AG09319 (cell line): Measurements from ENCODE around the gene SAPCD2.

Experiments used
- DNase-seq: peaks from one replicate; pipeline ENCODE4 v3.0.0-alpha.2; 2010; ENCODE audit warnings: low read depth; ENCODE audit errors: extremely low read depth
- TF ChIP-seq, protein P1 (sequence below): IDR thresholded peaks from 2 replicates; pipeline ENCODE4 v1.5.1; 2011; ENCODE audit warnings: low read depth, mild to moderate bottlenecking, inconsistent platforms, low read length, moderate library complexity

SAPCD2 gene

DNA sequence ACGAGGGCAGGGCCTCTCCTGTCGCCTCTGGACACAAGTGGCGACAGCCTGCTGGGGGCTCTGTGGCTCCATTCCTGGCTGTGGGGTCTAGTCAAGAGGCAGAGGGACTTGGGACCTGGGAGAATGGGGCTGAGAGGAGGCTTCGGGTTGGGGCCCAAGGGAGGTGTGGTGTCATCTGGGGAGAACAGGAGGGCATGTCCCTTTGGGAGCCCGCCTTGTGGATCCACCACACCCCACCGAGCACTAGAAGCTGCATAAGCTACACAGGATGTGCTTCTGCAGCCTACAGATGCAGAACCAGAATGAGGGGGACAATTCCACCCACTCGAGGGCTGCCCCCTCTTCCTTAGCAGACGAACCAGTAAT, 12.6 kb upstream of the SAPCD2 start:
- no peak for DNase-seq
- TF ChIP-seq, protein P1, sequence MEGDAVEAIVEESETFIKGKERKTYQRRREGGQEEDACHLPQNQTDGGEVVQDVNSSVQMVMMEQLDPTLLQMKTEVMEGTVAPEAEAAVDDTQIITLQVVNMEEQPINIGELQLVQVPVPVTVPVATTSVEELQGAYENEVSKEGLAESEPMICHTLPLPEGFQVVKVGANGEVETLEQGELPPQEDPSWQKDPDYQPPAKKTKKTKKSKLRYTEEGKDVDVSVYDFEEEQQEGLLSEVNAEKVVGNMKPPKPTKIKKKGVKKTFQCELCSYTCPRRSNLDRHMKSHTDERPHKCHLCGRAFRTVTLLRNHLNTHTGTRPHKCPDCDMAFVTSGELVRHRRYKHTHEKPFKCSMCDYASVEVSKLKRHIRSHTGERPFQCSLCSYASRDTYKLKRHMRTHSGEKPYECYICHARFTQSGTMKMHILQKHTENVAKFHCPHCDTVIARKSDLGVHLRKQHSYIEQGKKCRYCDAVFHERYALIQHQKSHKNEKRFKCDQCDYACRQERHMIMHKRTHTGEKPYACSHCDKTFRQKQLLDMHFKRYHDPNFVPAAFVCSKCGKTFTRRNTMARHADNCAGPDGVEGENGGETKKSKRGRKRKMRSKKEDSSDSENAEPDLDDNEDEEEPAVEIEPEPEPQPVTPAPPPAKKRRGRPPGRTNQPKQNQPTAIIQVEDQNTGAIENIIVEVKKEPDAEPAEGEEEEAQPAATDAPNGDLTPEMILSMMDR = no peak

DNA sequence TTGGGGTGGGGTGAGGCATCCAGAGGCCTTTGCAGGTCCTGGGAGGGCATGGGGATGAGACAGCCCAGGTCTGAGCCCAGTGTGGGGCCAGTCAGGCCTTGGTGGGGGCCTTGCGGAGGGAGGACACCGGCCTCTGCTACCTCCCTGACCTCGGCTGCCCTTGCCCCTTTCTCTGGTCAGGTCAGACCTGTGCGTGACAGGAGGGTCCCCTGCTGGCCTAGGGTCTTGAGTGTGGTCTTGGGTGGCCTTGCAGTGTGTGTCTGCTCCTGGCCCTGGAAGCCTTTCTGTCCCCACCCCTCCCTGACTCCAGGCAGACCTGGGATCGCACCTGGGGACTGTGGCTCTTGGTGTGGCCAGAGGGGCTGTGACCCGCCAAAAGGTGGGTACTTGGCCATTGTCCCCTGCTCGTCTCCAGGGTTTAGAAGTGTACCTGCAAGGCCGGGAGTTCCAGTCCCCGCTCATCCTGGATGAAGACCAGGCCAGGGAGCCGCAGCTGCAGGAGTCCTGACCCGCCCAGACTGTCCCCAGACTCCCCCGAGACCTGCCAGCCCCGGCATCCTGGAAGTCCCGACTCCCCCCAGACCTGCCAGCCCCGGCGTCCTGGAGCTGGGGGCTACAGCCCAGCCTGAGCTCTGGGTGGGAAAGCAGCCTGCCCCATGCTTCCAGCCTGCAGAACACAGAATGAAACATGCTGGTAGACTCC, 12.0 kb upstream of the SAPCD2 start:
- TF ChIP-seq, protein P1 = no peak
- DNase-seq = no peak

DNA sequence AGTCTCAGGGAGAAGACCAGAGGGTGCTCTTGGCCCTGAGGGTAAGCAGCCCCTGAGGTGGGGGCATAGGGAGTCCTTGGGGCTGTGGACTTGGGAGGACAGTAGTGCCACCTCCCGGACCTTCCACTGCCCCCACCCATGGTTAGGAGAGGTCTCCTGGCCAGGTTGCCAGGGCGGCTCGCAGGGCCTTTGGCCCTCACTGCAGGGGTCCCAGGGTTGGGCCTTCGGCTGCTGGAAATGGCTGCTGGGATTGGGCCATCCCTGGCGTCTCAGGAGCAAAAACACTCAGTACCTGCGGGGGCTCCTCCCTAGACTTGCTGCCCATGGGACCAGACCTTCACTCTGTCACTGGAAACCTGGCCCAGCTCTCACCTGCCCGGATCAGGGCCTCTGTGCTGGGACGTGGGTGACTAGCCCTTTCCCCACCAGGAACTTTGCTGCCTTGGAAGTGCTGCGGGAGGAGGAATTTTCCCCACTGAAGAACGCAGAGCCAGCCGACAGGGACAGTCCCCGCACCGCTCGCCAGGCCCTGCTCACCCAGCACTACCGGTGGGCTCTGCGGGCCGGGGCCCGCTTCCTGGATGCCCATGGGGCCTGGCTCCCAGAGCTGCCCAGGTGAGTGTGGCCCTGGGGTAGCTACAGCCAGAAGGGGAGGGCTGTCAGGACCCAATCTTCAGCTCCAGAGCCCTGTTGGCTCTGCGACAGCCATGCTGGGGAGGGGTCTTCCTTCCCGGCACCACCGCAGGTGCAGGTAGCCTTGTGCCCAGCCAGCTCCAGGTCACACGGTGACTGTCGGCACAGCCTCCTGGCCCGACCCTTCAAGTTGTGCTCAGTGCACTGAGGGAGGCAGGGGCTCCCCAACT, 10.1 kb upstream of the SAPCD2 start:
- no peak for DNase-seq
- TF ChIP-seq, protein P1 = no peak

DNA sequence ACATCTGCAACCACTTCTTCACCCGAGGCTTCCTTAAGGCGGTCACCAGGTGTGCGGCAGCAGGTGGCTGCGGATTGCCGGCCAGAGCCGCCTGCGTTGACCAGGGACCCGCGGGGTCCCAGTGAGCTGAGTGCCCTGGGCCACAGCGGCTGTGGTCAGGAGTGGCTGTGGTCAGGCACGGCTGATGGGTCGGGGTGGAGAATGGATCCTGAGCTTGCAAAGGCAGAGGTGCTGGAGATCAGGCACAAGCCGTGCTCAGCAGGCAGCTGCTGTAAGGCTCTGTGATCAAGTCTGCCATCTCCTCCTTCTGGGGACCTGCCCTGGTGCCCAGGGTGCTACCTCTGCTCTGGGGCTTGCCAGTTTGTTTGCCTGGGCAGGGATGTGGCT, 9.0 kb upstream of the SAPCD2 start:
- TF ChIP-seq, protein P1 = no peak
- no peak for DNase-seq

DNA sequence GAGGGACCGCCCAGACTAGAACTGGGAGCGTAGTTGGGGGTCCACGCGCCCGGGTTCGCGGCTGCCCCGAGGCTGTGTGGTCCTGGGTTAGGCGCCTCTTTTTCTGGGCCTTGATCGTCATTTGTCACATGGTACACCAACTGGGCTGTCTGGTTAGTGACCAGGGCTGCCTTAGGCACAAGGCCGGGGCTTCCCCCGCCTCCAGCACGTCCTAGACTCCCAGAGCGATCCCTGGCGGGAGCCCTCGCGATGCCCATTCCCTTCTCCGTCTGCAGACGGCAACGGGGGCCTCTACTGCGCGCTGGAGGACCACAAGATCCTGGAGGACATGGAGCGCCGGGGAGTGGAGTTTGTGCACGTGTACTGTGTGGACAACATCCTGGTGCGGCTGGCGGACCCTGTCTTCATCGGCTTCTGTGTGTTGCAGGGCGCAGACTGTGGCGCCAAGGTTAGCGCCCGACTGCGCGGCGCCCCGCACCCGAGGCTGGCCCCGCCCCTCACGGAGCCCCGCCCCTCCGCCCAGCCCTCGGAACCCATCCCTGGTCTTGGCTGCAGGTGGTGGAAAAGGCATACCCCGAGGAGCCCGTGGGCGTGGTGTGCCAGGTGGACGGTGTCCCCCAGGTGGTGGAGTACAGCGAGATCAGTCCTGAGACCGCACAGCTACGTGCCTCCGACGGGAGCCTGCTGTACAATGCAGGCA, 8.5 kb upstream of the SAPCD2 start:
- DNase-seq = no peak
- TF ChIP-seq, protein P1 = no peak

DNA sequence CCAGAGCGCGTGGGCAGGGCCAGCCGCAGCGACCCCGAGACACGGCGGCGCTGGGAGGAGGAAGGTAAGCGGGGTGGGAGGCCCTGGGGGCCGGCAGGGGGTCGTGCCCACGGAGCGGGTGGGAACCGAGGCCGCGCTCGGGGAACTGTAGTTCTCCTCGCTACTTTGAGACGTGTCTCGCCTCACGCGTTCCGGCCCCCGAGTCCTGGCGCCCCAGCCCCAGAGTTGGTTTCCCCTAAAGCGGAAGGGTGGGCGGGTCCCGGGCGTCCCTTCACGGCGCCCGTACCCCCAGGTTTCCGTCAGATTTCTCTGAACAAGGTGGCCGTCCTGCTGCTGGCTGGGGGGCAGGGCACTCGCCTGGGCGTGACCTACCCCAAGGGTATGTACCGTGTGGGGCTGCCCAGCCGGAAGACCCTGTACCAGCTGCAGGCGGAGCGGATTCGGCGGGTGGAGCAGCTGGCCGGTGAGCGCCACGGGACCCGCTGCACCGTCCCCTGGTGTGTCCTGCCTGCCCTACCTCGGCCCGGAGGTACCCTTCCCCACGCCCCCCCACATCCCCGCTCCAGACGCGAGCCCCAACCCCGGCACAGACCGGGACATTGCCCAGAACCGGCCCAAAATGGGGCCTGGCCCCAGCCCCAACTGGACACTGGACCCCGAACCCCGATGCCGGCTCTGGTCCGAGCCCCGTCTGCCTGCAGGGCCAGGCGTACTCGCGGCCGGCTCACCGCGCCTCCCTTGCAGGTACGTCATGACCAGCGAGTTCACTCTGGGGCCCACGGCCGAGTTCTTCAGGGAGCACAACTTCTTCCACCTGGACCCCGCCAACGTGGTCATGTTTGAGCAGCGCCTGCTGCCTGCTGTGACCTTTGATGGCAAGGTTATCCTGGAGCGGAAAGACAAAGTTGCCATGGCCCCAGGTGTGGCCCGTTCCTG, 7.7 kb upstream of the SAPCD2 start:
- DNase-seq = no peak
- TF ChIP-seq, protein P1 = no peak
